ENCODE results near the gene CLMN. TPM values are rescaled to one million over a fixed set of nuclear protein-coding genes. Genes with fewer than 3 reads are reported as not detected.
A peak's percentile ranks its signal among the peaks of the same experiment; 100 is the strongest.
"Not testable (repeated sequence)": the region's sequence is repeated elsewhere in the genome, so short reads cannot be mapped to it uniquely, and the experiment has no call there.

CLMN gene
- total and polyA plus RNA-seq, 2 donors = 0.71 to 1.9 TPM

DNA sequence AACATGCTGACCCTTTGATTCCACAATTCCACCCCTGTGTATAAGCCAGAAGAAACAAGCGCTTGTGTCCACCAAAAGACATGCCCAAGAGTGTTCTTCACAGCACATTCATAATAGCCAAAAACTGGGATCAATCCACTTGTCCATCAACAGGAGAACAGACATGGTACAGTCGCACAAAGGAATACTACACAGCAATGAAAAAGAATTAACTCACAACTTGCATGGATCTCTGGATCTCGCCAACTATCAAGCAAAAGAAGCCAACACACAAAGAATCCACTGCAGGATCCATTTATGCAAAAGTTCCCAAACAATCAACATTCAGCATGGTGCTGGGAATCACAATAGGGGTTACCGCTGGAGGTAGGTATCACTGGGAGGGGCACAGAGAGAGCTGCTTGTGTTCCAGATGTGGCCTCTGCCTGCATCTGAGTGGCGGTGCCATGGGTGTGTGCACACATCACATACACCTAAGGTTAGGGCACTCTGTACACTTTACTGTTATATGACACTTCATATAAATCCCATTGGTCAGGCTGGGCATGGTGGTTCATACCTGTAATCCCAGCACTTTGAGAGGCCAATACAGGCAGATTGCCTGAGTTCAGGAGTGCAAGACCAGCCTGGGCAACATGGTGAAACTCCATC lies 30.9 kb downstream of the CLMN start:
- WGBS = 98% methylated on average over 5 of the region's 5 CpGs
- DNase-seq (ENCODE audit: low read depth in 6 of 9, low spot score in 9 of 9) = no peak

GRCh38 chr14:95287176-95287754 lies 32.4 kb downstream of the CLMN start:
- peaks cover 8 to 10% of the 10 kb centered on the region in 2 donors for H3K4me1 ChIP-seq (ENCODE audit: control insufficient read depth in 2 of 2, insufficient read depth in 2 of 2, low read length in 2 of 2)
- no peak overlapping the region for H3K4me3 ChIP-seq (ENCODE audit: low read length in 2 of 2)
- H3K27me3 ChIP-seq (ENCODE audit: control insufficient read depth in 2 of 2, insufficient read depth in 1 of 2, low read length in 1 of 2) = peaks cover 0 to 12% of the 10 kb centered on the region in 2 donors
- H3K36me3 ChIP-seq (ENCODE audit: control insufficient read depth in 2 of 2, insufficient read depth in 2 of 2, low read length in 1 of 2) = no peaks in the 10 kb centered on the region
- DNase-seq (ENCODE audit: low read depth in 6 of 9, low spot score in 9 of 9) = no peak
- H3K27ac ChIP-seq (ENCODE audit: low read depth in 1 of 2, low read length in 1 of 2) = no peak overlapping the region
- no peaks in the 10 kb centered on the region for H3K9me3 ChIP-seq (ENCODE audit: control insufficient read depth in 2 of 2, insufficient read depth in 1 of 2, low read length in 1 of 2)
- 95% methylated on average over 6 of the region's 6 CpGs for WGBS

More for the DNA sequence above, 30.9 kb downstream of the CLMN start:
- no peak overlapping the region for H3K4me3 ChIP-seq (ENCODE audit: low read length in 2 of 2)
- no peaks in the 10 kb centered on the region for H3K36me3 ChIP-seq (ENCODE audit: control insufficient read depth in 2 of 2, insufficient read depth in 2 of 2, low read length in 1 of 2)
- H3K4me1 ChIP-seq (ENCODE audit: control insufficient read depth in 2 of 2, insufficient read depth in 2 of 2, low read length in 2 of 2) = peaks cover 8 to 10% of the 10 kb centered on the region in 2 donors
- H3K27me3 ChIP-seq (ENCODE audit: control insufficient read depth in 2 of 2, insufficient read depth in 1 of 2, low read length in 1 of 2) = peaks cover 0 to 17% of the 10 kb centered on the region in 2 donors
- H3K9me3 ChIP-seq (ENCODE audit: control insufficient read depth in 2 of 2, insufficient read depth in 1 of 2, low read length in 1 of 2) = no peaks in the 10 kb centered on the region
- no peak overlapping the region for H3K27ac ChIP-seq (ENCODE audit: low read depth in 1 of 2, low read length in 1 of 2)

DNA sequence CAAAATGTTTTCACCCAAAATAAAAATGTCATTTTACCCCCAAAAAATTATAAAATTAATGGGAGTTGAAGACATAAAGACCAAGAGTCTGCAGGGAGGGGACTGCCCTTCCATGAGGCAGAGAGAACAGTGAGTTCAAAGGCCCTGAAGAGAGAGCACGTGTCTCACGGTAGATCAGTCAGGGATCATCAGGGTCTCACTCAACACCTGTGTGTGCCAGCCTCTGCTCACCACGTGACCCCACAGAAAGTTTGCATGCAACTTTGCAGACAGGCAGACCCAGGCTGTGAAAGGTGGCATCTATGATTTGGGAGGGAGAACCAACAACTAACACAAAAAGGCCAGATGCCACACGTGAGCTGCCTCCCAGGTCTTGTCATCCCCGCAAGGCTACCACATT lies 33.1 kb downstream of the CLMN start:
- Histone ChIP-seq H3K36me3 (ENCODE audit: control insufficient read depth in 2 of 2, insufficient read depth in 2 of 2, low read length in 1 of 2) (no peaks in the 10 kb centered on the region), H3K27me3 (ENCODE audit: control insufficient read depth in 2 of 2, insufficient read depth in 1 of 2, low read length in 1 of 2) (peaks cover 0 to 8% of the 10 kb centered on the region in 2 donors), H3K27ac (ENCODE audit: low read depth in 1 of 2, low read length in 1 of 2) (no peak overlapping the region), H3K9me3 (ENCODE audit: control insufficient read depth in 2 of 2, insufficient read depth in 1 of 2, low read length in 1 of 2) (no peaks in the 10 kb centered on the region), H3K4me1 (ENCODE audit: control insufficient read depth in 2 of 2, insufficient read depth in 2 of 2, low read length in 2 of 2) (peaks cover 8 to 10% of the 10 kb centered on the region in 2 donors), H3K4me3 (ENCODE audit: low read length in 2 of 2) (no peak overlapping the region)
- DNase-seq (ENCODE audit: low read depth in 6 of 9, low spot score in 9 of 9) = peak in 8 of 9 donors; percentile 11 to 63 (median 46)
- 35% methylated on average over 5 of the region's 5 CpGs for WGBS

DNA sequence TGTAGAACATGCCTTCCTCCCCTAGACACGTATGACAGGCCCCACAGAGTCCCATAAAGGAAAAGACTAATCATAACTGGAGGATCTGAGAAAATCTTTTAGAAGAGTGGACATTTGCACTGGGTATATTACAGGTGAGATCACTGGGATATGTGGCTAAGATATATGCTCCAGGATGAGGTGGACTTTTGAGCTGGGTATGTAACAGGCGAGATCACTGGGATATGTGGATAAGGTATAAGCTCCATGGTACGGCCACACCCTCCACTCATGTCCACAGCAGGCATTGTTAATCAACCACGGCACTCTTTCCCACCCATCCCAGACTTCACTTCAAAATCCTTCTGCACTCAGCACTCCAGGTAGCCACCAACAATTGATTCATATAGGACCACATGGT lies 34.1 kb downstream of the CLMN start:
- H3K4me1 ChIP-seq (ENCODE audit: control insufficient read depth in 2 of 2, insufficient read depth in 2 of 2, low read length in 2 of 2) = peaks cover 6 to 10% of the 10 kb centered on the region in 2 donors
- no peak overlapping the region for H3K4me3 ChIP-seq (ENCODE audit: low read length in 2 of 2)
- H3K27ac ChIP-seq (ENCODE audit: low read depth in 1 of 2, low read length in 1 of 2) = no peak overlapping the region
- H3K27me3 ChIP-seq (ENCODE audit: control insufficient read depth in 2 of 2, insufficient read depth in 1 of 2, low read length in 1 of 2) = no peaks in the 10 kb centered on the region
- 94% methylated on average over 4 of the region's 4 CpGs for WGBS
- H3K9me3 ChIP-seq (ENCODE audit: control insufficient read depth in 2 of 2, insufficient read depth in 1 of 2, low read length in 1 of 2) = no peaks in the 10 kb centered on the region
- no peak for DNase-seq (ENCODE audit: low read depth in 6 of 9, low spot score in 9 of 9)
- H3K36me3 ChIP-seq (ENCODE audit: control insufficient read depth in 2 of 2, insufficient read depth in 2 of 2, low read length in 1 of 2) = no peaks in the 10 kb centered on the region

DNA sequence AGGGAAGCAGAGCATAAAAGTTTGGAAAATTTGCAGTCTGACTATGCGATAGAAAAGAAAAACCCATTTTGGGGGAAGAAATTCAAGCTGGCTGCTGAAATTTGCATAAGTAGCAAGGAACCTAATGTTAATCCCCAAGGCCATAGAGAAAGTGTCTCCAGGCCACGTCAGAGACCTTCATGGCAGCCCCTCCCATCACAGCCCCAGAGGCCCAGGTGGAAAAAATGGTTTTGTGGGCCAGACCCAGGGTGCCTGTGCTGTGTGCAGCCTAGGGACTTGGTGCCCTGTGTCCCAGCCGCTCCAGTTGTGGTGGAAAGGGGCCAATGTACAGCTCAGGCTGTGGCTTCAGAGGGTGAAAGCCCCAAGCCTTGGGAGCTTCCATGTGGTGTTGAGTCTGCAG lies 35.9 kb downstream of the CLMN start:
- not testable (repeated sequence) for H3K9me3 ChIP-seq (ENCODE audit: control insufficient read depth in 2 of 2, insufficient read depth in 1 of 2, low read length in 1 of 2); H3K27ac ChIP-seq (ENCODE audit: low read depth in 1 of 2, low read length in 1 of 2); DNase-seq (ENCODE audit: low read depth in 6 of 9, low spot score in 9 of 9); H3K4me3 ChIP-seq (ENCODE audit: low read length in 2 of 2); H3K36me3 ChIP-seq (ENCODE audit: control insufficient read depth in 2 of 2, insufficient read depth in 2 of 2, low read length in 1 of 2); H3K4me1 ChIP-seq (ENCODE audit: control insufficient read depth in 2 of 2, insufficient read depth in 2 of 2, low read length in 2 of 2); H3K27me3 ChIP-seq (ENCODE audit: control insufficient read depth in 2 of 2, insufficient read depth in 1 of 2, low read length in 1 of 2)
- 96% methylated on average over 3 of the region's 3 CpGs for WGBS

DNA sequence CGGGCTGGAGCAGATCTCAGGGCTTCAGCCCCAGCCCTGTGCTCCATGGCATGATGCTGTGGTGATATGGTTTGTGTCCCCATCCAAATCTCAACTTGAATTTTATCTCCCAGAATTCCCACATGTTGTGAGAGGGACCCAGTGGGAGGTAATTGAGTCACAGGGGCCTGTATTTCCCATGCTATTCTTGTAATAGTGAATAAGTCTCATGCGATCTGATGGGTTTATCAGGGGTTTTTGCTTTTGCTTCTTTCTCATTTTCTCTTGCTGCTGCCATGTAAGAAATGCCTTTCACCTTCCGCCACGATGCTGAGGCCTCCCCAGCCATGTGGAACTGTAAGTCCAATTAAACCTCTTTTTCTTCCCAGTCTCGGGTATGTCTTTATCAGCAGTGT lies 36.7 kb downstream of the CLMN start:
- not testable (repeated sequence) for H3K9me3 ChIP-seq (ENCODE audit: control insufficient read depth in 2 of 2, insufficient read depth in 1 of 2, low read length in 1 of 2); H3K4me1 ChIP-seq (ENCODE audit: control insufficient read depth in 2 of 2, insufficient read depth in 2 of 2, low read length in 2 of 2); H3K27me3 ChIP-seq (ENCODE audit: control insufficient read depth in 2 of 2, insufficient read depth in 1 of 2, low read length in 1 of 2); H3K36me3 ChIP-seq (ENCODE audit: control insufficient read depth in 2 of 2, insufficient read depth in 2 of 2, low read length in 1 of 2); H3K27ac ChIP-seq (ENCODE audit: low read depth in 1 of 2, low read length in 1 of 2); H3K4me3 ChIP-seq (ENCODE audit: low read length in 2 of 2); DNase-seq (ENCODE audit: low read depth in 6 of 9, low spot score in 9 of 9)
- WGBS = 93% methylated on average over 5 of the region's 5 CpGs

GRCh38 chr14:95282354-95282985 lies 37.2 kb downstream of the CLMN start:
- no peak overlapping the region for H3K27ac ChIP-seq (ENCODE audit: low read depth in 1 of 2, low read length in 1 of 2)
- 95% methylated on average over 2 of the region's 2 CpGs for WGBS

DNA sequence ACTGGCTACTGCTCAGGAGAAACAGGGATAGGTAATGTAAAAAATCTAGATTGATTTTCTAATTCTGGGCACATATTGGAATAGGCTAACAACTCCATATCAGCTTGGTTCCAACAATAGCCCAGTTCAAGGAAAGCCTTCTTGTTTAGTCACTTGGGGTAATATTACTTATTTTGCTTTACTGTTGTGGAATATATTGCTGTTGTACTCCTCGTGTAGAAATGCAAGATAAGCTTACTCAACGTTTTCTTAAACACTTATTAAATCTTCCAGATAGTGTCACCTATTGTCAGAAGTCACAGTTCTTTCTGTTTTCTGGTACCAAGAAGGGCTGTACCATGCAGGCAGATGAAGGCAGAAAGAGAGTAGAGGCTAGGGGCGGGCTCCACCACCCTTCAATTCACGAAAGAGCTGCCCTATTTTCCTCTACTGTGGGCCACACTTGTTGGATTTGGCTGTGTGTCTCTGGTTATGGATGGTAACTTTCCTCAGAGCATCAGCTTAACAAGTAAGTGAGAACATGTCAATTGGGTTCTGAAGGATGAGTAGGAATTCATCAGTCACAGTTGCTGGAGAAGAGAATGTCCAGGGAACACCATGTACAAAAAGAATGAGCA lies 38.0 kb downstream of the CLMN start:
- H3K4me3 ChIP-seq (ENCODE audit: low read length in 2 of 2) = no peak overlapping the region
- no peak for DNase-seq (ENCODE audit: low read depth in 6 of 9, low spot score in 9 of 9)
- H3K27ac ChIP-seq (ENCODE audit: low read depth in 1 of 2, low read length in 1 of 2) = no peak overlapping the region
- H3K27me3 ChIP-seq (ENCODE audit: control insufficient read depth in 2 of 2, insufficient read depth in 1 of 2, low read length in 1 of 2) = no peaks in the 10 kb centered on the region
- no peaks in the 10 kb centered on the region for H3K9me3 ChIP-seq (ENCODE audit: control insufficient read depth in 2 of 2, insufficient read depth in 1 of 2, low read length in 1 of 2)
- no peaks in the 10 kb centered on the region for H3K36me3 ChIP-seq (ENCODE audit: control insufficient read depth in 2 of 2, insufficient read depth in 2 of 2, low read length in 1 of 2)
- WGBS = 93% methylated on average over 4 of the region's 4 CpGs
- peaks cover 0 to 1% of the 10 kb centered on the region in 2 donors for H3K4me1 ChIP-seq (ENCODE audit: control insufficient read depth in 2 of 2, insufficient read depth in 2 of 2, low read length in 2 of 2)

More at GRCh38 chr14:95282354-95282985, 37.2 kb downstream of the CLMN start:
- no peak for DNase-seq (ENCODE audit: low read depth in 6 of 9, low spot score in 9 of 9)
- Histone ChIP-seq H3K4me1 (ENCODE audit: control insufficient read depth in 2 of 2, insufficient read depth in 2 of 2, low read length in 2 of 2) (peaks cover 6 to 9% of the 10 kb centered on the region in 2 donors), H3K27me3 (ENCODE audit: control insufficient read depth in 2 of 2, insufficient read depth in 1 of 2, low read length in 1 of 2) (no peaks in the 10 kb centered on the region), H3K36me3 (ENCODE audit: control insufficient read depth in 2 of 2, insufficient read depth in 2 of 2, low read length in 1 of 2) (no peaks in the 10 kb centered on the region), H3K9me3 (ENCODE audit: control insufficient read depth in 2 of 2, insufficient read depth in 1 of 2, low read length in 1 of 2) (no peaks in the 10 kb centered on the region), H3K4me3 (ENCODE audit: low read length in 2 of 2) (no peak overlapping the region)

- 95% methylated on average over 7 of the region's 7 CpGs for WGBS
- DNase-seq (ENCODE audit: low read depth in 6 of 9, low spot score in 9 of 9) = no peak
- no peak overlapping the region for H3K4me3 ChIP-seq (ENCODE audit: low read length in 2 of 2)
- H3K36me3 ChIP-seq (ENCODE audit: control insufficient read depth in 2 of 2, insufficient read depth in 2 of 2, low read length in 1 of 2) = no peaks in the 10 kb centered on the region
- no peaks in the 10 kb centered on the region for H3K4me1 ChIP-seq (ENCODE audit: control insufficient read depth in 2 of 2, insufficient read depth in 2 of 2, low read length in 2 of 2)
- H3K27me3 ChIP-seq (ENCODE audit: control insufficient read depth in 2 of 2, insufficient read depth in 1 of 2, low read length in 1 of 2) = no peaks in the 10 kb centered on the region
- H3K9me3 ChIP-seq (ENCODE audit: control insufficient read depth in 2 of 2, insufficient read depth in 1 of 2, low read length in 1 of 2) = no peaks in the 10 kb centered on the region
- H3K27ac ChIP-seq (ENCODE audit: low read depth in 1 of 2, low read length in 1 of 2) = no peak overlapping the region
Observed at GRCh38 chr14:95275494-95275893, 44.2 kb downstream of the CLMN start.
